ENCODE results near the gene SLC35E1.

SLC35E1 gene

DNA sequence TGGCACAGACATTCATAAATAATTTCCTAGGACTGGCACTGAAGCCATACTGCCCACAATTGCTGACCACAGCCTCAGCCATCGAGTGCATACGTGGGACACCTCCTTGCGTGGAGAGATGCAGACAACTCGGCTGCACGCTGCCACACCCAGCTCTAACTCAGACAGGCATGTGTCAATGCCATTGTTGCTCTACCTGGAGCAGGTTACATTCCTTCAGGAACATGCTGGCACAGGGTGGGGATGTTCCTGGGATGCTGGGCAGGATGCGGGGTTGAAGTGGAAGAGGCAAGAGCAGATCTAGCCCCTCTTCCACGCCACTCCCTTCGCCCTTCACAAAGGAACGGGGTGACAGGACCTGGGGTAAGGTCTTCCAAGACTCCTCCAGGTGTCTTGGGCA, 24.2 kb upstream of the SLC35E1 start:
- no peak for DNase-seq

DNA sequence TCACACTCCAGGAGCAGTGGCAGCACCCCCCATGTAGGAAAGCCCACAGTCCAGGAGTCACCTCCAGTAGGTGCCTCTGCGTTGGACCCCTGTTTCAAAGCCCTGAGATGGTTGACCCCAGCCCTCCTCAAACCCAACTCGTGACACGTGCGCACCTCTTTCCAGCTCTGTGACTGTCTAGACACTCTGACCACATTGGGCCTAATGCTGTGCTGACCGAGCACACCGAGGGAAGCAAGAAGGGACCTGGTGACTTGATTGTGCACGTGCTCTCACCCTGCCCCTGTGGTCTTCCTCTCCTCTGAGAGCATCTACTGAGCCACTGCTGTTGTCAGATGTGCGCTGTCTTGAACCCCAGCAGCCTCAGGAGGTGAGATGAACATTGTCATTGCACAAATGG, 22.9 kb upstream of the SLC35E1 start:
- DNase-seq, result no peak

DNA sequence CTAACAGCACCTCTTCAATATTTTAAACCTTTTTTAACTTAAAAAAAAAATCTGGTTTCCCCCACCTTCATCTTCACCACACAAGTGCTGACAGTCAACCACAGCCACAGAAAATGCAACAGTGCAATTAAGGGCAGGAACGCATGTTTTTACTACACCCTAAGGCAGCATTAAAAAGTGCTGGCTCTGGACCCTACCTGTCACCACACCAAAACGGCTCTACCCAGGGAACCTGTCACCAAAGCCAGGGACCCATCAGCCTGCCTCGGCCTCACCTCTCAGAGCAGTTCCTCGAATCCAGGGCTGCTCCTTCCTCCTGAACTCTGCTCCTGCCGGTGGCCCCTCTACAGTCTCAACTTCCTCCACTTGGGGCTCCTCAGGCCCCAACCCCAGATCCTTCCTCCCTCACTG, 22.5 kb upstream of the SLC35E1 start:
- no peak for DNase-seq

DNA sequence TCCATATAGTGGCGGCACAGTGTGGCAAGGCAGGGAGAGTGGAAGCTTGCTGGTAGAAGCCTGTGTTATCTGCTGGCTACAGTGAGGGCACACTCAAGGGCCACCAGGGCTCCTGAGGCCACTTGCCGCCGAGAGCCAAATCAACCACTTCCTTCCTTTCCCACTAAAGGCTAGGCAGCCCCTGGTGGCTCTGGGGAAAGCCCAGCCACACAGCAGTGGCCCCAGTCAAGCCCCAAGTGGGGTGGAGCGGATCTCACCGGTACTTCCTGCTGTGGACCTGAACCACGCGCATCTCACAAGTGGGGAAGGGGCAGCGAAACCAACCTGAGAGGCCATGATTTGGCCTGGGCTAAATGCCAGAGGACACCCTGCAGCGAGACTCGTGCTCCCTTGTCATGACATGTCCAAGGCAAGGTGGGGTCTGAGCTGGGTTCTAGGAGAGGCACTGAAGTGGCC, 21.9 kb upstream of the SLC35E1 start:
- DNase-seq, result peak; percentile 28 to 36

DNA sequence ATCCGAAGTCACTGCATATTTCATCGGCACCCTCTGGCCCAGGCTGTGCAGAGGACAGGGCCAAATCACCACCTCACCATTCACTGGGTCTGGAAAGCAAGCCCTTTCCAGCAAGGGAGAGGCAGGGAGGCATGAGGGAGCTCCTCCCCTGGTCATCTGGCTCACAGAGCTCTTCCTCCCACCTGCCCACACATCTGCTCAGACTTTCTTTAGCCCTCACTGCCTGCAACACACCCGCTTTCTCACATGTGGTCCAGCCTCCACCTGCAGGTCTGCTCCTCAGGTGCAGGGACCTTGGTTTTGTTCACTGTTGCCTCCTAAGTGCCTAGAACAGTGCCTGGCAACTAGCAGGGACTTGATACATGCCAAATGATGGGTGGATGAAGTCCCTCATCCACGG, 21.0 kb upstream of the SLC35E1 start:
- DNase-seq, result no peak

DNA sequence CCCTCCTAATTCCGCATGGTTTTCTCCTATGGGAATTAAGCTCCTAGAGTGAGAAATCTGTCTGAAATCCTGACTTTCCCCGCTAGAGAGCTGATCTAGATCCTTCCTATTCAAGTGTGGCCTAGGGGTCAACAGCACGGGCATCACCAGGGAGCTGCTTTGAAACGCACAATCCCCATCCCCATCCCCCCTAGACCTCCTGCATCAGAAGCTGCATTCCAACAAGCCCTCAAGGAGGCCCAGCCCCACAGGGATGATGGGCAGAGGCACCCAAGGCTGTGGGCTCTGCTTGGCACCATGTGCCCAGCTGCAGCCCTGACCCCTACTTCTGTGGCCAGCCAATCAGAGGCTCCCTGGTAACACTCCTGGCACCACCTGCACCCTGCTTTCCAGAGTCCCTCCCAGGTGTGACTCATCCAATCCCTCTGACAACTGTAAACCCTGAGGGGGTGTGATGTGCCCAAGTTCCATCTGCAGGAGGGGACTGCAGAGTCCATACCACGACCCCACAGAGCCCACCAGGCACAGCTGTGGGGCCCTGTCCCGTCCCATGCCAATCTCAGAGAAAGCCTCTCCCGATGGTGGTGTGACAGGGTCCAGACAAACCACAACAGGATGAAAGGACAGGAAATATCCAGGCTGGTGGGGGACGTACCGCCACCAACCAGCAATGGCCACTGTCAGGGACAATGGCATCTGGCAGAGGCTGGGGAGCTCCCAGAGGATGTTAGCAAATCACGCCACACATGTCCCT, 19.8 kb upstream of the SLC35E1 start:
- no peak for DNase-seq

DNA sequence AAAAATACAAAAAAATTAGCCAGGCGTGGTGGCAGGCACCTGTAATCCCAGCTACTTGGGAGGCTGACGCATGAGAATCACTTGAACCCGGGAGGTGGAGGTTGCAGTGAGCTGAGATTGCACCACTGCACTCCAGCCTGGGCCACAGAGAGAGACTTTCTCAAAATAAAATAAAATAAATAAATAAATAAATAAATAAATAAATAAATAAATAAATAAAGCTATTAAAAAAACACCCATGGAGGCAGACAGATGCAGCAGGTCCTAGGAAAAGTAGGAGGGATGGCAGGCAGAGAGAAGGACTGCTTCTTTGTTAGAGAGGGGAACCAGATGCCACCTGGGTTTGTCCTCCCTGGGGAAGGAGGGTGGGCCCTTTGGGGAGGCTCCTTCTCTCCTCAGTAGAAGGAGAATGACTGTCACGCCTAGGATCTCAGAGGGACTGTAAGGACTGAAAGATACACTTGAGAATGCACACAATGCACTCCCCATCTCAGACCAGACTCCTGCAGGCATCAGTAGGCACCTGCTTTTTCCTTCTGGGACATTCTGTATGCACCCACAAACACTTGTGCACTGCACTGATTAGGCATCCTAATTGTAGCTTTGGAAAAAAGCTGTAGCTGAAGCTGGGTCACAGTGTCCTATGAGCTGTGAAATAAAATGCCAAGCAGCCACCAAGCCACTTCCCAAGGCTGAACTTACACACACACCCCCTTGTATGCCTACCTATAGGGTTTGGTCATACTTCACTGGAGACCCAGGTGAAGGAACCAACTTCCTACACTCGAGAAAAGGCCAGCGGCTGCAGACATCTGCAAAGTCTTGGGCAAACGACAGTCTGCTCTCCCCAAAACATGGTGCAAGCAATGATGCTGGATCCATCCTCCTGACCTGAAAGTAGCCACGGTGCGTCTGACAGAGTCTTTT, 18.9 kb upstream of the SLC35E1 start:
- DNase-seq, result no peak

DNA sequence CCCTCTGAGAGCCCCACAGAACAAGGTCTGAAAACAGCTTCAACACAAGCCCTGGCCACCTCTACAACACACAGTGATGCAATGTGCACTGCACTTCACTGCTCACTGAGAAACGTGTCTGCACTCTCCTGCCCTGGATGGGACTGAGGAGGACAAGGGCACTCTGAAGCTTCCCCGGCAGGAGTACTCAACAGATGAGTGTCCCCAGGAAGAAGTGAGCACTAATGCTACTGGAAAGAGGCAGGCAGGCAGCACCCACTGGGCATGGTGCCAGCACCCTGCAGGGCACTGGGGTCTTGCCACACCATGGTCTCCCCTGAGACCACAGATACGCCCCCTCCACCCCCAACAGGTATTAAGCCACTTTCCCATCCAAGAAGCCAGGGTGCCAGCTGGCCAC, 17.7 kb upstream of the SLC35E1 start:
- no peak for DNase-seq

DNA sequence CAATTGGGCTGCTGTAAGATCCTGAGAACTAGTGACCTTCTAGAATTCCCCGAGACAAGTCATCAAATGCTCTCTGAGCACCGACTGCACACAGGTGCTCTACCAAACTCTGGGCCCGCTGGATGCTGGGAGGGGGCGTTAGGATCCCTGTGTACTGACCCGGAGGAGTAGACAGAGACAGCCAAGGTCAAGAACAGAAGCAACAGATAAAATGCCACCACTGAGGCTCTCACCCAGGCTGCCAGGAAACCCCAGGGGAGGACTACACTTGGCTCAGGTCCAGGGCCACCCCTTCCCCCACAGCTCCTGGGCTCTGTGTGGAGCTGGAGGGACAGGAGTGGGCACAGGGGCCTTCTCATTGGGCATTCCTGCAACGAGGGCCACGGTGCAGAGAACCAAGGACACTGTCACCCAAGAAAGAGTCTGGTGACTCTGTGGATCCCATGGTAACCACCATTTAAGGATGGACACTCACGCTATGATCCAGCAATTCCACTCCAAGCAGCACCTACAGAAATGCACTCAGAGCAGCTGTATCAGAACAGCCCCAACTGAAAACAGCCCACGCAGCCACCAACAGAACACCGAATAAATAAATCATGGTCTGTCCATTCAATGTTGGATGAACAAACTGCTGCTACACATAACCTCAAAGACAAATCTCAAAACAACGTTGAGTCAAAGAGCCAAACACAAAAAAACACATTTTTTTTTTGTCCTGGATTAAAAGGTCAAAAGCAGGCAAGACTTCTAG, 16.8 kb upstream of the SLC35E1 start:
- DNase-seq, result no peak

DNA sequence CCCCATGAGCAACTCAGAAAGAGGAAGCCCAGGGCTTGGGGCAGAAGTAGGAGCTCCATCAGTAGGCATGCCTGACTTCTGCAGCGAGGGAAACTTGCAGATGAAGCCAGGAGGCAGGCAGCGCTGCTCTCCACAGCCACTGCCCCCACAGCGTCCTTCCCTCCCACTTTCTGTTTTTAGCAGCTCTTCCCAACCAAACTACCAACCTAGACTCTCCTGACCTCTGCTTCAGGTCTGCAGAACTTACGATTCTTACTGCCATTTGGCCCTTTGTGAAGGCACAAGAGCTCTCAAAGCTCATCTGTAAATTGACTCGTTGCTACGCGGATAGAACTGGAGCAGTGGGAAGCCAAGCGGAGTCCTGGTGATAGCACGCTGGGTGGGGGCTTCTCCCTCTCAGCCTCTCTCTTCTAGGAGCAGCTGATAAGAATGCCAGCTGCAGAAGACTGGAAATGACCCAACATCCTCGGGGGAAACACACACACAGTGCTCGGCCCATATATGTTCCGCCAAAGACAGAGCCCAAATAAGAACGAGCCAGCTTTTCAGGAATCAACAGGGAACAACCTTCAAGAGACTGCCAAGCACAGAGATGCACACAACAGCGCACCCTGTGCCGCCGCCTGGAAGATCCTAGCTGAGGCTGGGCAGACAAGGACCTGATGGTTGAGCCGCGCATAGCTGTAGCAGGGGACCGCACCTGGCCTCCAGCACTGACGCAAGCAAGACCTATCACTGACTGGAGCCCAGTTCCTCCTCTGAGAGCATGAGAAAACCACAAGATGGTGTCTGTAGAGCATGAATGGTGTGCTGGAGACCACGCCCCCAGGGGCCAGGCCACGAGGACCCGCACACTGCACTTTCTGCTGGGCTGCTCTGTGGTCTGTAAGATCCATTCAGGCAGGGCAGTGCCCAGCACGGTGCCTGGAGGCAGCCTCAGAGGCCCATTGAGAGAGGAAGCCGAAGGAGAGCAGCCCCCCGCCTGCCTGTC, 15.9 kb upstream of the SLC35E1 start:
- peak; percentile 61 to 80 for DNase-seq

DNA sequence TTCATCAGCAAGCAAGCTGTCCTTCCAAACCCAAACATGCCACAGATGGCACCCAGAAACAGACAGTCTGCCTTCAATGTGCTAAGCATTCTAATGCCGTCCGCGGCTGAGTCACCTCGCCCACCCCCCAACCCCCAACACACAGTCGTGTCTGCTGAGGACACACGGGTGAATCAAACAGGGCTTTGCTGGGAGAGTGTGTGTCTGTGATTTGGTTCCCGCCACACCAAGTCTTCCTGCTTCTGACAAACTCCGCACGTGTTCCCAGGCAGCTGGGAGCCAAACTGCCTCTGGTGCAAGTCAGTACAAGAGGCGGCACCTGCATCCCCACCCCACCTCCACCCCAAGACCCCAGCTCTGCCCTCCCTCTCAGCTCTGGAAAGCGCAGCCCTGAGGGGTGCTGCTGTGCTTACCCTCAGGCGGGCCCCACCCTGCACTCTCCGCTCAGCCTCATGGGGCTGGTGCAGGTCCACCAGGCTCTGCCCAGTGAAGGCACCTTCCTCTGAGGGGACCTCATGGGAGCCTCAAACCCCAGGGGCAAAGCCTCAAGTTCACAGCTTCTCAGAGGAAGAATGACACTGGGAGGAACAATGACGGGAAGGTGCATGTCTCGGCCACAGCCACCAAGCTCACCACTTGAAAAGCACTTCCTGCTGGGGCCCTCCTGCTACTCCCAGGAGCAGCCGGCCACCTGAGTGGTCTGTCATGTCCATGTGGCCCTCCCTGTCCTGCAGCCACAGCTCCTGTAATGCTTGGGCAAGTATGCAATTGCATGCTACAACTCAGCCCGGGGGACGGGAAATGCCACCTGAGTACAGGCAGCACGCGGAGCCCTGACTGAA, 15.0 kb upstream of the SLC35E1 start:
- peak in 1 of 2 experiments; percentile 84 for DNase-seq

DNA sequence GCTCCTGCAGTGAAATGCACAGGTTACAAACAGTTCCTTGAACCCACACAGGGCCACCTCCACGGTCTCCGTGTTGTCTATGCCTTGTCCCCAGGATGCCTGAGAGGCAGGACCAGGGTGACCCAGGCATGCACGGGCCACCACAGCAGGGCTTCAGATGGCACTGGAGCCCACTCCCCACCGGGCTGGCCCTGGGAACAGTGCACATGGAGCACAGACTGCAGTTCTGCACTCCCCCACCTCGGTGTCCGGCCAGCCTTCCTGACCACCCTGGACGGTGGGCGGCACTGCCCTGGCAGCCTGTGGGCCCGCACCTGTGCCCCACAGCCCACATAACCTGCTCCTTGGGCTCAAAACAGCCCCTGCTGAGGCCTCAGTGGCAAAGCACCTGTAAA, 14.3 kb upstream of the SLC35E1 start:
- no peak for DNase-seq

DNA sequence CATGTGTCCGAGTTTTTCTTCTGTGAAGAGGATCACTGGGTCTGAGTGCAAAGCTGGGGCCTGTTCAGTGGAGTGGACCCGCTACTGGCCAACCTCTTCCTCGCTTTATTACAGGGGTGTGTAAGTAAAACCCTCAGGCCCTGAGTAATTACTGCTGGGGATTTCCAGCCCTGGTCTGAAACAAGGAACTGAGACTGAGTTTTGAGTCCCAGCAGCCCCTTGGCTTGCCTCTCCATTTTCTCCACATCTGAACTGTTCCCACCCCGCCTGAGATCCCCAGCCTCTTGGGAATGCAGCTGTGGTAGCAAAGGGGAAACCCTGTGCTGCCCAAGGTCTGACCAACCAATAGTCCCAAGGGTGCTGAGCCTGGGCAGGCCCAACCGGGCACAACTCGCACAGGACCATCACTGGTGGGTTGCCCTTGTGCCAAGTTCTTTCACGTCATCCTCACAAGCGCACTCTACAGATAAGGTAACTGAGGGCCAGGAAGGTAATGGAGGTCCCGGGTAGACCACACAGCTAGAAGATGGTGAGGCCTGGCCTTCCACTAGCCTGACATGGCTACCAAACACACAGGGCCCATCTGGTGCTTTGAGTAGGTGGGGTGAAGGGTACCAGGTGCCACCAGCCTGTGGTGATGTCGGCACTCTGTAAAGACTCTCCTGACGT, 13.7 kb upstream of the SLC35E1 start:
- no peak for DNase-seq

DNA sequence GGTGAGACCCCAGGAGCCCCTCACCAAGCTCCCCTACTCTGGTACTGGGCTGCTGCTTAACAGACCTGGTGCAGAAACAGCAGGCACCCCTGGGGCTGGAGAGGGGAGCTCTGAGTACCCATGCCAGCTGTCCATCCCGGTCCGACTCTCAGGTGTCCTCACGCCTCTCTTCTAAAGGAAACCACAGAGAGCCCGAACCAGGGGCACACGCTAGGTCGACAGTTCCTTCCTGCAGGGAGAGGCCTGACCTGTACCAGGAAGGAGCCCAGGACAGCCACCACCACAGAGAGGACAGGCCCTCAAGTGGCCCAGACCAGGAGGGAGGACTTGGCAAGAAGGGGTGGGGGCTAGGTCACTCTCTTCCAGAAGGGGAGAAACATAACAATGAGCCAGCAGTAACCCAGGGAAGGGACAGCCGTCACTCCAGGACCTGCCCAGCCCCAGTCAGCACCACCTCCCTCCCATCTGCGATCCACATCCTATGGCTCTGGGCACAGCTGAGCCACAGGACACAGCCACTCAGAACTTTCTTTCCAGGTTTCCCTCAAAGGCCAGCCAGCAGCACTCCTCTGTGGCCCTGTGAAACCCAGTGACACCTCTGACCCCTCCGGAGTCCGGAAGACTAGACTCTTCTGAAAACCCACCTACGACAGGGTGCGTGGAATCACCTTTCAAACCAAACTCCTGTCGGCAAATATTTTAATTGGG, 13.0 kb upstream of the SLC35E1 start:
- DNase-seq, result no peak

DNA sequence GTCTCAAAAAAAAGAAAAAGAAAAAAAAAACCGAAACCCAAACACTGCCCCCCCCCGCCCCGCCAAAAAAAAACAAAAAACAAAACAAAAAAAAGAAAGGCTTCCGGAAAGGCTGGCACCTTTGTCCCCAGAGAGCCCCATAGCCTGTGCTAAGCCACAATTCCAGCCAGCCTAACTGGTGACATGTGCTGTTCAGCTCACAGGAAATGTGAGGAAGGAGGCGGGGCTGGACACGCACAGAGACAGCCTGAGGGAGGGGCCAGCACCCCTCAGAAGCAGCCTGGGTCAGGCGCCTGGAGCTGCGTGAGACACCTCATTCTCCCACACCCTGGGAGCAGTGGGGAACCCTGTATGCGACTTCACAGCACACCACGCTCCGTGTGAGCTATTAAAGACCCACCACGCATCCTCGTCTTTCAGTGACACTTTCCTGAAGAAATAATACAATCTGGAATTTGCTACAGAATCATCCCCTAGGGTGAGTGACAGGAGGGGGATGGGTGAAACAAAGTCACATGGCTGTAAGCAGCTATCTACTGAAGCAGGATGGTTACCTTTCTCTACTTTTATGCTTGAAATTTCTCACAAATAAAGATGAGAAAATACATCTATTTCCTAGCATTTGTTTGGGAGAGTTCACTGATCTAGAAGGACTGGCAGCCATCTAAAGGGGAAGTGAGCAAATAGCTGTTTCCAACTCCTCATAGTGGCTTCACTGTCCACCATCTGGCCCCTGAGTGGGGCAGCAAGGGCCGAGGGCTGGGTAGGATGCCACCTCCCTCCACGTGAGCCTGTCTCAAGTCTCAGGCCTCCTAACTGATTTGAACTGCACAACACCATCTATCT, 12.3 kb upstream of the SLC35E1 start:
- peak; percentile 73 to 83 for DNase-seq

DNA sequence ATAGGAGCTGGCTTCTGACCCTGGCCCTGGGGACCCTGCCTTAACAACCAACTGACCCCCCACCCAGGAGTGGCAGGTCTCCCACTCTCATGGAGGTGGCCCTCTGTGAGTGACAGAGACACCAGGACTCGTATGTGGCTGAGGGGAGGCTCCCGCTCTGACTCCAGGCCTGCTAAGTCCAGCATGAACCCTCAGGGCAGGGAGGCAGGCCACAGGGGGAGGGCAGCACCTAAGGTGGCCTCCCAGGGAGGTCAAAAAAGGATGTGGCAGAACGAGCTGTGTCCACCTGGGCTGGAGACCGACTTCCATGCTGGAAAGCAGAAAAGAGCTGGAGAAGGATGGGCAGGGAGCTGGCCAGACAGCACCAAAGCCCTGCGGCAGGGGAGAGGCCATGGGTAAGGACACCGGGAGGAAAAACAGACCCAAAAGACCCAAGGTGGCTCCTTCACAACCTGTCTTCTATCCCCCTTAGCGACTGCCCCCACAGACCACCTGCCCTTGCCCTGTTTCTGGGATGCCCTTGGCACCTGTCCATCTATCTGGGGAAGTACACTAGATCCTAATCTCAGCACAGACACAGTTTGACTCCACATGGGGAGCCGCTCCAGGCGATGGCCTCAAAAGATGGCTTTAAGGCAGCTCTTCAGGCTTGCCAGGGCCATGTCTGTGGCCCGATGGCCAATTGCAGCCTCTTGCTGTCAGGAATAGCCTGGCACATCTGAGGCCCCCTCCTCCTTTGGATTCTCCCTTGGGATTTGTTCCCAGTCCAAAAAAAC, 10.5 kb upstream of the SLC35E1 start:
- DNase-seq, result no peak

DNA sequence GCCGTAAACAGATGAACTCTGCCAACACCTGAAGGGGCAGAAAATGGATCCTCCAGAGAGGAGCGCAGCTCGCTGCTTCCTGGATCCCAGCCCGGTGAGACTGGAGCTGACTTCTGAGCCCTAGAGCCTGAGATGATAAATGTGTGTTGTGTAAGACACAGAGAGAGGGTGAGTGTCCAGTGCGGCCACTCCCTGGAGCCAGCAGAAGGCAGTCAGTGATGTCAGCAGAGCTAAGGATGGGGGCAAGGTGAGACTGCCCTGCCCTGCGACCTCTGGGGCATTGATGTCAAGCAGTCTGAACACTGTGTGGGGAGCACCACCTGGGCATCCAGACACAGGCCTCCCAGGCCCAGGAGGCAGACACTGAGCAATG, 9.7 kb upstream of the SLC35E1 start:
- DNase-seq, result no peak

Measured in AML-193 (cell line).